ENCODE data around the gene MIOX. TPM values are rescaled to one million over a fixed set of nuclear protein-coding genes. Genes with fewer than 3 reads are reported as not detected.

MIOX gene
- total and polyA plus RNA-seq, 2 experiments from 2014 or later = not detected

DNA sequence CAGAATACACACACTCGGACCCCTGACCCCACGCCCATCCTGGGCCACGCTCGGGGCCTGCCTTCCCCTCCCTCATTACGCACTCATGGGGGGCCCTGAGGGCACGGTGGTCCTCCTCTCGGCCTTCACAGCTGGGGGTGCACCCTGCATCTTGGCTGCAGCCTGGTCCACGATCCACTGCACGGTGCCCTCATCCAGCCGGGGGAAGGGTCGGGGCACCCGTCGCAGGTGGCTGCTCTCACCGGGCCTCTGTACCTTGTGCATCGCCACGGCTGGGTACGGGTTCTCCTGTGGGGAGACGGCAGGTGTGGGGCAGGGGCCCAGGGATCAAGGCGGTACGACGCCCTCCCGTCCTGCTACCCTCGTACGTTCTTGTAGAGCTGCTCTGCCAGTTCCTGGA is 22.2 kb upstream of the MIOX start:
- Histone ChIP-seq H2AFZ (no peak overlapping the region), H3K27me3 (ENCODE audit: insufficient read depth) (no peaks in the 10 kb centered on the region), H3K4me1 (ENCODE audit: insufficient read depth) (peaks cover under 1% of the 10 kb centered on the region; the same call in 1 of the 2 replicates), H3K79me2 (replicated peaks; ENCODE audit: insufficient read depth) (peaks cover 14% of the 10 kb centered on the region), H3F3A (replicated peaks; ENCODE audit: low read depth) (0 out of 2 replicates have a peak, but pooled peaks cover 3% of the 10 kb centered on the region), H3K4me2 (no peak overlapping the region), H4K20me1 (replicated peaks; ENCODE audit: insufficient read depth) (peaks cover 12% of the 10 kb centered on the region), H3K36me3 (ENCODE audit: insufficient read depth) (no peaks in the 10 kb centered on the region), H3K27ac (ENCODE audit: low read depth) (no peak overlapping the region), H3K9me2 (ENCODE audit: insufficient read depth) (no peaks in the 10 kb centered on the region), H3K4me3 (no peak overlapping the region)
- TF ChIP-seq STAT1 (IDR thresholded peaks at IDR 0.05; ENCODE audit: unreplicated experiment) (no peak), ZNF331 (CRISPR knock-in tag; IDR thresholded peaks at IDR 0.05; ENCODE audit: low read depth) (no peak), JUNB (IDR thresholded peaks at IDR 0.05; ENCODE audit: unreplicated experiment) (no peak), CREB1 (CRISPR knock-in tag; IDR thresholded peaks at IDR 0.05; ENCODE audit: low read depth) (no peak), EZH2 (IDR thresholded peaks at IDR 0.05; ENCODE audit: low read depth, unreplicated experiment) (no peak)
- TF ChIP-seq, protein P1, sequence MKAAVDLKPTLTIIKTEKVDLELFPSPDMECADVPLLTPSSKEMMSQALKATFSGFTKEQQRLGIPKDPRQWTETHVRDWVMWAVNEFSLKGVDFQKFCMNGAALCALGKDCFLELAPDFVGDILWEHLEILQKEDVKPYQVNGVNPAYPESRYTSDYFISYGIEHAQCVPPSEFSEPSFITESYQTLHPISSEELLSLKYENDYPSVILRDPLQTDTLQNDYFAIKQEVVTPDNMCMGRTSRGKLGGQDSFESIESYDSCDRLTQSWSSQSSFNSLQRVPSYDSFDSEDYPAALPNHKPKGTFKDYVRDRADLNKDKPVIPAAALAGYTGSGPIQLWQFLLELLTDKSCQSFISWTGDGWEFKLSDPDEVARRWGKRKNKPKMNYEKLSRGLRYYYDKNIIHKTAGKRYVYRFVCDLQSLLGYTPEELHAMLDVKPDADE (IDR thresholded peaks at IDR 0.05) = no peak
- TF ChIP-seq, protein P2, sequence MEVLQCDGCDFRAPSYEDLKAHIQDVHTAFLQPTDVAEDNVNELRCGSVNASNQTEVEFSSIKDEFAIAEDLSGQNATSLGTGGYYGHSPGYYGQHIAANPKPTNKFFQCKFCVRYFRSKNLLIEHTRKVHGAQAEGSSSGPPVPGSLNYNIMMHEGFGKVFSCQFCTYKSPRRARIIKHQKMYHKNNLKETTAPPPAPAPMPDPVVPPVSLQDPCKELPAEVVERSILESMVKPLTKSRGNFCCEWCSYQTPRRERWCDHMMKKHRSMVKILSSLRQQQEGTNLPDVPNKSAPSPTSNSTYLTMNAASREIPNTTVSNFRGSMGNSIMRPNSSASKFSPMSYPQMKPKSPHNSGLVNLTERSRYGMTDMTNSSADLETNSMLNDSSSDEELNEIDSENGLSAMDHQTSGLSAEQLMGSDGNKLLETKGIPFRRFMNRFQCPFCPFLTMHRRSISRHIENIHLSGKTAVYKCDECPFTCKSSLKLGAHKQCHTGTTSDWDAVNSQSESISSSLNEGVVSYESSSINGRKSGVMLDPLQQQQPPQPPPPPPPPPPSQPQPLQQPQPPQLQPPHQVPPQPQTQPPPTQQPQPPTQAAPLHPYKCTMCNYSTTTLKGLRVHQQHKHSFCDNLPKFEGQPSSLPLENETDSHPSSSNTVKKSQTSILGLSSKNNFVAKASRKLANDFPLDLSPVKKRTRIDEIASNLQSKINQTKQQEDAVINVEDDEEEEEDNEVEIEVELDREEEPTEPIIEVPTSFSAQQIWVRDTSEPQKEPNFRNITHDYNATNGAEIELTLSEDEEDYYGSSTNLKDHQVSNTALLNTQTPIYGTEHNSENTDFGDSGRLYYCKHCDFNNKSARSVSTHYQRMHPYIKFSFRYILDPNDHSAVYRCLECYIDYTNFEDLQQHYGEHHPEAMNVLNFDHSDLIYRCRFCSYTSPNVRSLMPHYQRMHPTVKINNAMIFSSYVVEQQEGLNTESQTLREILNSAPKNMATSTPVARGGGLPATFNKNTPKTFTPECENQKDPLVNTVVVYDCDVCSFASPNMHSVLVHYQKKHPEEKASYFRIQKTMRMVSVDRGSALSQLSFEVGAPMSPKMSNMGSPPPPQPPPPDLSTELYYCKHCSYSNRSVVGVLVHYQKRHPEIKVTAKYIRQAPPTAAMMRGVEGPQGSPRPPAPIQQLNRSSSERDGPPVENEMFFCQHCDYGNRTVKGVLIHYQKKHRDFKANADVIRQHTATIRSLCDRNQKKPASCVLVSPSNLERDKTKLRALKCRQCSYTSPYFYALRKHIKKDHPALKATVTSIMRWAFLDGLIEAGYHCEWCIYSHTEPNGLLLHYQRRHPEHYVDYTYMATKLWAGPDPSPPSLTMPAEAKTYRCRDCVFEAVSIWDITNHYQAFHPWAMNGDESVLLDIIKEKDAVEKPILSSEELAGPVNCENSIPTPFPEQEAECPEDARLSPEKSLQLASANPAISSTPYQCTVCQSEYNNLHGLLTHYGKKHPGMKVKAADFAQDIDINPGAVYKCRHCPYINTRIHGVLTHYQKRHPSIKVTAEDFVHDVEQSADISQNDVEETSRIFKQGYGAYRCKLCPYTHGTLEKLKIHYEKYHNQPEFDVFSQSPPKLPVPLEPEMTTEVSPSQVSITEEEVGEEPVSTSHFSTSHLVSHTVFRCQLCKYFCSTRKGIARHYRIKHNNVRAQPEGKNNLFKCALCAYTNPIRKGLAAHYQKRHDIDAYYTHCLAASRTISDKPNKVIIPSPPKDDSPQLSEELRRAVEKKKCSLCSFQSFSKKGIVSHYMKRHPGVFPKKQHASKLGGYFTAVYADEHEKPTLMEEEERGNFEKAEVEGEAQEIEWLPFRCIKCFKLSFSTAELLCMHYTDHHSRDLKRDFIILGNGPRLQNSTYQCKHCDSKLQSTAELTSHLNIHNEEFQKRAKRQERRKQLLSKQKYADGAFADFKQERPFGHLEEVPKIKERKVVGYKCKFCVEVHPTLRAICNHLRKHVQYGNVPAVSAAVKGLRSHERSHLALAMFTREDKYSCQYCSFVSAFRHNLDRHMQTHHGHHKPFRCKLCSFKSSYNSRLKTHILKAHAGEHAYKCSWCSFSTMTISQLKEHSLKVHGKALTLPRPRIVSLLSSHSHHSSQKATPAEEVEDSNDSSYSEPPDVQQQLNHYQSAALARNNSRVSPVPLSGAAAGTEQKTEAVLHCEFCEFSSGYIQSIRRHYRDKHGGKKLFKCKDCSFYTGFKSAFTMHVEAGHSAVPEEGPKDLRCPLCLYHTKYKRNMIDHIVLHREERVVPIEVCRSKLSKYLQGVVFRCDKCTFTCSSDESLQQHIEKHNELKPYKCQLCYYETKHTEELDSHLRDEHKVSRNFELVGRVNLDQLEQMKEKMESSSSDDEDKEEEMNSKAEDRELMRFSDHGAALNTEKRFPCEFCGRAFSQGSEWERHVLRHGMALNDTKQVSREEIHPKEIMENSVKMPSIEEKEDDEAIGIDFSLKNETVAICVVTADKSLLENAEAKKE (CRISPR knock-in tag; IDR thresholded peaks at IDR 0.05) = no peak
- no peak overlapping the region for H3K4me3 Mint-ChIP-seq
- peaks cover 7% of the 10 kb centered on the region for H3K27me3 Mint-ChIP-seq (ENCODE audit: insufficient read depth, low read depth, poor library complexity)
- DNase-seq (ENCODE audit: low spot score) = no peak
- peaks cover 38% of the 10 kb centered on the region for H3K36me3 Mint-ChIP-seq (ENCODE audit: low read depth)
- no peaks in the 10 kb centered on the region for H3K9me3 Mint-ChIP-seq
- no peak overlapping the region for H3K27ac Mint-ChIP-seq
- ATAC-seq = no peak
- H3K4me1 Mint-ChIP-seq = peaks cover 9% of the 10 kb centered on the region
